Fibroblast of pulmonary artery (primary cell): ENCODE data around the gene COPS2.

Experiments
- DNase-seq: peaks from one replicate; pipeline ENCODE4 v3.0.0-alpha.2; 2010; ENCODE audit warnings: low read depth
- H3K4me3 ChIP-seq: replicated peaks from 2 replicates; pipeline ENCODE4 v1.5.1; 2011; ENCODE audit warnings: low read depth, mild to moderate bottlenecking, control low read depth, low read length, moderate library complexity
- CTCF ChIP-seq: IDR thresholded peaks from 2 replicates; pipeline ENCODE4 v1.5.1; 2011; ENCODE audit warnings: mild to moderate bottlenecking, control low read depth, low read length, inconsistent platforms; ENCODE audit errors: missing control alignments

COPS2 gene

GRCh38 chr15:49148298-49148697 lies 7.1 kb downstream of the COPS2 start:
- no peak for DNase-seq
- no peak overlapping the region for H3K4me3 ChIP-seq
- no peak for TF ChIP-seq CTCF

- peak; percentile 73 for TF ChIP-seq CTCF
- peak; percentile 84 for DNase-seq
- H3K4me3 ChIP-seq, result no peak overlapping the region
These were observed 9.5 kb downstream of the COPS2 start for GRCh38 chr15:49145651-49146609.

GRCh38 chr15:49137861-49138260 lies 17.5 kb downstream of the COPS2 start:
- TF ChIP-seq CTCF, result no peak
- H3K4me3 ChIP-seq, result no peak overlapping the region
- peak; percentile 16 for DNase-seq

GRCh38 chr15:49135911-49136310 lies 19.5 kb downstream of the COPS2 start:
- TF ChIP-seq CTCF, result no peak
- peak; percentile 87 for DNase-seq

GRCh38 chr15:49135342-49135857 lies 20.0 kb downstream of the COPS2 start:
- peak overlapping the region; percentile 2 for H3K4me3 ChIP-seq
- TF ChIP-seq CTCF, result no peak
- DNase-seq, result peak; percentile 28

More at GRCh38 chr15:49135911-49136310, 19.5 kb downstream of the COPS2 start:
- H3K4me3 ChIP-seq, result no peak overlapping the region

GRCh38 chr15:49134683-49135341 lies 20.6 kb downstream of the COPS2 start:
- DNase-seq, result peak; percentile 75
- TF ChIP-seq CTCF, result no peak
- H3K4me3 ChIP-seq, result peak overlapping the region; percentile 2
